Psoas muscle (tissue), 8 donors: Measurements from ENCODE around the gene MYB. TPM values are rescaled to one million over a fixed set of nuclear protein-coding genes. Genes with fewer than 3 reads are reported as not detected.

Source experiments
- ATAC-seq, 4 donors: fragments of 200-7000 bp; cut with Tn5 transposase; one replicate each; pipeline ENCODE4 v1.9.1; 2020; ENCODE audit warnings: moderate library complexity in 3 of 4, mild to moderate bottlenecking in 2 of 4
- DNase-seq, 2 donors: peaks; one replicate each; pipeline ENCODE4 v3.0.0-alpha.2; 2020
- H3K27ac ChIP-seq: fragments of 200-600 bp; one replicate; pipeline ENCODE4 v1.8.0; 2022
- H3K27me3 ChIP-seq, 3 donors: fragments of 200-600 bp in 1 of 3; one replicate each; pipeline versions ENCODE4 v1.6.1 to v1.8.0; 2013 to 2022; ENCODE audit warnings: low read length in 2 of 3, mild to moderate bottlenecking in 2 of 3, moderate library complexity in 1 of 3; ENCODE audit not compliant: insufficient read depth in 3 of 3
- H3K36me3 ChIP-seq, 2 donors: fragments of 200-600 bp in 1 of 2; one replicate each; pipeline versions ENCODE4 v1.6.1 to v1.8.0; 2013 to 2022; ENCODE audit warnings: low read depth in 1 of 2, mild to moderate bottlenecking in 1 of 2, moderate library complexity in 1 of 2; ENCODE audit not compliant: insufficient read depth in 1 of 2
- H3K4me1 ChIP-seq: fragments of 200-600 bp; one replicate; pipeline ENCODE4 v1.8.0; 2022
- H3K4me3 ChIP-seq: fragments of 200-600 bp; one replicate; pipeline ENCODE4 v1.8.0; 2022; ENCODE audit warnings: mild to moderate bottlenecking
- H3K9me3 ChIP-seq: fragments of 200-600 bp; one replicate; pipeline ENCODE4 v1.8.0; 2022
- WGBS, 3 donors: extraction: QIAGEN DNeasy Blood & Tissue Kit; methylation state at CpG; one replicate each; pipeline versions ENCODE4 v1.1.6 to v1.1.7; 2013; 5-methylcytosine and 5-hydroxymethylcytosine counted together
- intact Hi-C, 2 donors: fragments of 100-400 bp; cut with DNase I; formaldehyde crosslinking; loops; one replicate each; pipeline versions ENCODE4 v1.11.0 to v1.14.2; 2022
- polyA plus RNA-seq, 3 donors: library from polyadenylated mRNA; stranded (reverse); fragments of 200-250 nt; gene quantifications; one replicate each; pipeline ENCODE4 v1.2.3, GENCODE V29; 2013
- total RNA-seq, 4 donors: library from RNA; stranded (reverse); fragmentation: NEBNext Ultra II Directional in 2 of 4; extraction: Animal tissue kit (Norgen Biotek cat#: 25700) in 2 of 4; gene quantifications; one replicate each; pipeline versions ENCODE4 v1.2.1 to v1.2.4, GENCODE V29; 2021 to 2023
- TF ChIP-seq, protein P1 (sequence below): fragments of 200-600 bp; IDR thresholded peaks from one replicate; pipeline ENCODE4 v1.8.0; 2022; ENCODE audit warnings: antibody characterized with exemption
- donor health status: healthy with polysubstance abuse.
- donor health status: DM: no; HTN: no; CAD: no; lungs with moderate emphysema.
- donor health status: Bipolar disorder and iron deficiency.
- donor health status: healthy.
- donor health status: DM: yes; HTN: yes; CAD: no.
- donor health status: DM: no; HTN: no; CAD: no.
- donor health status: DM: no; HTN: no; CAD: no.
- donor health status: DM: yes; HTN: yes; CAD: no.

Gene MYB
- total and polyA plus RNA-seq, 7 donors = 0.04 to 0.28 (median 0.05) TPM; not detected in 3

DNA sequence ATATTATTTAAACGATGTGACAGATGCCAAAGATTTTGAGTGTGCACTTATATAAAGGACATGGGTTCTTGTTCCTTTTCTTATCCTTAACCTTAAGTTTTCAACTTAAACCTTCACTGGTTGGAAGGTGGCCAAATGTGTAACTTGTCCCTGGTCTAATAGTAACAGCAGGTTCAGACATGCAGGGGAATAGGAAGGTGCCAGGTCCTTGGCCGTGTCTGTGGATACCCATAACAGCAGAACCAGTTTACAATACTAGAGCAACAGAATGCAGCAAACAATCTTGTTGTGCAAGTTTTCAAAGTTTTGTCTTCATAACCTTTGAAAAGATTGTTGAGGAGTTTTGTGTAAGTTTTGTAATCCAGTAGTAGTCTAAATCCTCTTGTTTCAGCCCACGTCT lies 4.4 kb downstream of the MYB start:
- no peaks in the 10 kb centered on the region for H3K9me3 ChIP-seq
- peaks cover 0 to 2% of the 10 kb centered on the region in 2 donors for H3K36me3 ChIP-seq
- H3K27ac ChIP-seq = no peak overlapping the region
- intact Hi-C loops = no loop called here
- ATAC-seq = no peak
- peaks cover 0 to 51% (median 16%) of the 10 kb centered on the region in 3 donors for H3K27me3 ChIP-seq
- 87 to 93% (median 93%) methylated on average over 3 of the region's 3 CpGs for WGBS, 3 donors
- no peak for DNase-seq
- TF ChIP-seq, protein P1, sequence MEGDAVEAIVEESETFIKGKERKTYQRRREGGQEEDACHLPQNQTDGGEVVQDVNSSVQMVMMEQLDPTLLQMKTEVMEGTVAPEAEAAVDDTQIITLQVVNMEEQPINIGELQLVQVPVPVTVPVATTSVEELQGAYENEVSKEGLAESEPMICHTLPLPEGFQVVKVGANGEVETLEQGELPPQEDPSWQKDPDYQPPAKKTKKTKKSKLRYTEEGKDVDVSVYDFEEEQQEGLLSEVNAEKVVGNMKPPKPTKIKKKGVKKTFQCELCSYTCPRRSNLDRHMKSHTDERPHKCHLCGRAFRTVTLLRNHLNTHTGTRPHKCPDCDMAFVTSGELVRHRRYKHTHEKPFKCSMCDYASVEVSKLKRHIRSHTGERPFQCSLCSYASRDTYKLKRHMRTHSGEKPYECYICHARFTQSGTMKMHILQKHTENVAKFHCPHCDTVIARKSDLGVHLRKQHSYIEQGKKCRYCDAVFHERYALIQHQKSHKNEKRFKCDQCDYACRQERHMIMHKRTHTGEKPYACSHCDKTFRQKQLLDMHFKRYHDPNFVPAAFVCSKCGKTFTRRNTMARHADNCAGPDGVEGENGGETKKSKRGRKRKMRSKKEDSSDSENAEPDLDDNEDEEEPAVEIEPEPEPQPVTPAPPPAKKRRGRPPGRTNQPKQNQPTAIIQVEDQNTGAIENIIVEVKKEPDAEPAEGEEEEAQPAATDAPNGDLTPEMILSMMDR = no peak
- no peak overlapping the region for H3K4me3 ChIP-seq
- peaks cover 33% of the 10 kb centered on the region for H3K4me1 ChIP-seq

DNA sequence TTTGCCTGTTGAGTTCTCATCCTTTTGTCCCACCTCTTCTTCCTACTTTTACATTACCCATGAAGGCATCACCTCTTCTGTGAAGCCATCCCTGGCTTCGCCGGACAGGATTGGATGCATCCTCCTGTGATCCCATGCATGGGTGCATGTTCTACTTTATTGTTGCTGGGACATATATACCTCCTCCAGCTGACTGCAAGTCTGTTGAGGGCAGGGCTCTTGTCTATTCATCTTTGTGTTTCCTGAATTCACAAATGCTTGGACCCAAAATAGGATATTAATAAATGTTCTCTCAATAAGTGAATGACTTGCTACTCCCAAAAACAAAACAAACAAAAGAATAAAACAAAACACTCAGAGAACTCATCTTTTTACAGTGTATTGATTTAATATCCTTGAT lies 5.1 kb downstream of the MYB start:
- Histone ChIP-seq H3K27me3 (peaks cover 0 to 51% (median 14%) of the 10 kb centered on the region in 3 donors), H3K9me3 (no peaks in the 10 kb centered on the region), H3K36me3 (peaks cover 0 to 2% of the 10 kb centered on the region in 2 donors), H3K4me3 (no peak overlapping the region), H3K4me1 (peaks cover 33% of the 10 kb centered on the region), H3K27ac (no peak overlapping the region)
- intact Hi-C loops = no loop called here
- no peak for ATAC-seq
- WGBS, 3 donors = 94 to 99% (median 98%) methylated on average over 2 of the region's 2 CpGs
- TF ChIP-seq, protein P1 = no peak
- DNase-seq = no peak

DNA sequence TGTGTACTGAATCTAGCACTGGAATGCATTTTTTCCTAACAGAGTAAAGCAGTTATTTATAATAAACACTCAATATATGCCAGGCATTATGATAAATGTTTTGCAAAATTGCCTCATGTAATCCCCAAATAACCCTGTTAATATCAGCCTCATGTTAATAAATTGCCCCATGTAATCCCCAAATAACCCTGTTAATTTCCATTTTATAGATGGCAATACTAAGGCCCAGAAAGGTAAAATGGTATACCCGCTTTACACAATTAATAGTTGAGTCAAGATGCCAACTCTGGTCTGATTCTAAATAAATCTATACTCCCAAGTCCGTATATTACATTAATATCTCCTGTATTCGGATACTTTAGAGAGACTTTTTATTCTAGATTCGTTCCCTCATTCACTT lies 6.3 kb downstream of the MYB start:
- intact Hi-C loops = no loop called here
- Histone ChIP-seq H3K27ac (no peak overlapping the region), H3K4me3 (no peak overlapping the region), H3K36me3 (peaks cover 0 to 2% of the 10 kb centered on the region in 2 donors), H3K4me1 (peaks cover 26% of the 10 kb centered on the region), H3K9me3 (no peaks in the 10 kb centered on the region), H3K27me3 (peaks cover 0 to 41% (median 10%) of the 10 kb centered on the region in 3 donors)
- ATAC-seq = no peak
- WGBS, 3 donors = 94 to 98% (median 95%) methylated on average over 4 of the region's 4 CpGs
- DNase-seq = no peak
- TF ChIP-seq, protein P1 = no peak

DNA sequence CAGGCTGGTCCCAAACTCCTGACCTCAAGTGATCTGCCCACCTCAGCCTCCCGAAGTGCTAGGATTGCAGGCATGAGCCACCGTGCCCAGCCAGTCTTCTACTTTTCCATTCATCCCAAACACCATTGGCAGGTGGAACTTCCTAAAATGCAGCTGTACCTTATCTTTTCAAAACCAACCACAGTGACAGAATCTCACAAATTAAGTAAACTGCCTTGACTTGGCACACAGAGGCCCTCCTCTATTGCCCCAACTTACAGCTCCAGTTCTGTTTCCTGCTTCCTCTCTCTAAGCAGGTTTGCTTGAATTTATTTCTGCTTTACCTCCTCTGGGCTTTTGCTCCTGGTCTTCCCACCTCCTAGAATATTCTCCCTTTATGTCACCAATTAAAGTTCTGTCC lies 7.6 kb downstream of the MYB start:
- peaks cover 0 to 28% (median 2%) of the 10 kb centered on the region in 3 donors for H3K27me3 ChIP-seq
- H3K9me3 ChIP-seq = no peaks in the 10 kb centered on the region
- no peak overlapping the region for H3K27ac ChIP-seq
- intact Hi-C loops = no loop called here
- H3K4me3 ChIP-seq = no peak overlapping the region
- 79 to 91% (median 88%) methylated on average over 2 of the region's 2 CpGs for WGBS, 3 donors
- H3K4me1 ChIP-seq = peaks cover 15% of the 10 kb centered on the region
- TF ChIP-seq, protein P1 = no peak
- H3K36me3 ChIP-seq = peaks cover 0 to 2% of the 10 kb centered on the region in 2 donors
- no peak for DNase-seq
- ATAC-seq = no peak

DNA sequence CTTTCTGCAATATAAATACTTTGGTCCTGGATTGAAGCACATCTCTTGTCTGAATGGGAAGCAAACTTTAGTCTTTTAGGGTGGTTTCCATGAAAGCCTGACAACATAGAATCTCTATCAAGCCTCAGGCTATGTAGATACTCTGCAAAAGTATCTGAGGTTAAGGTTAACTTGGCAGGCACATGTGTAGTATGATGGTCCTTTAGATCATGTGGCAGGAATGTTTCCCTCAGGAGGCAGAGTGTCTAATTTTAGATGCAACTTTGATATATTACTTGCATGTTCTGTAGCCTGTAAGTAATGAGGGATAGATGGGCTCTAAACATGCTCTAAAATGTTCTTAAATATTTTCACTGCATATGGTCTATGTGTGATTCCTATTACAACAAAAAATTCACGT lies 8.2 kb downstream of the MYB start:
- H3K4me1 ChIP-seq = peaks cover 12% of the 10 kb centered on the region
- no peak overlapping the region for H3K4me3 ChIP-seq
- 72 to 90% (median 86%) methylated on average over 1 of the region's 1 CpG for WGBS, 3 donors
- ATAC-seq (peak in 3 of 4 donors; percentile 85 to 90 (median 90)), DNase-seq (no peak)
- H3K27ac ChIP-seq = no peak overlapping the region
- no peaks in the 10 kb centered on the region for H3K9me3 ChIP-seq
- intact Hi-C loops = no loop called here
- H3K36me3 ChIP-seq = peaks cover 0 to 2% of the 10 kb centered on the region in 2 donors
- H3K27me3 ChIP-seq = peaks cover 0 to 22% (median 2%) of the 10 kb centered on the region in 3 donors
- TF ChIP-seq, protein P1 = no peak
